NCI-H1105 treated with DMSO at 0.1 percent for 48 hours (cell line): ENCODE data around the gene PPP4R4.

Experiments
- DNase-seq: peaks from one replicate; lab custom pipeline; 2025; lab: John Stamatoyannopoulos, UW

Gene PPP4R4

DNA sequence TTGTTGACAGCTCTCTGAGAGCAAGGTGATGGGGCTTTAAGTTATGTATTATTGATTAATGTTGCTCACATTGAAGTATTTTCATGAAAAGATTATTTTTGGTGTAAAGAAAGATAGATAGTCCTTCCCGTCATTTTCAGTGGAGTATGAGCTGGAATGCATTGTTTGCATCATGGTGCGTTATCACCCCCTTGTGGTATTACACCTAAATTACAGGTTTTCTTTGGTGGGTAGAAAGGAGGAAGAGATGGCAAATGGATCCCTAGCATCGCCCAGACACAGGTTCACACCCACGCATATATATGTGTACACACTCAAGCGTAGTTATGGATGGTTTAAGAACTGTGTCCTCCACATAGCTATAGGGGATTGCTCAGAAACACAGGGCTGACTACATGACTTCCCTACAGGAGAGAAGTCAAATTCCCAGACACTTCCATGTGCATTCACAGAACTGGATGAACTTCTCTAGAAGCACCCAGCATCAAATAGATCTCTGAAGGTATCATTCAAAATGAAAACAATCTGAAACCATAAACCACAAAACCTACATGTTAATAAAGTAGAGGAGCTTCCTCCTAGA lies 133.4 kb downstream of the PPP4R4 start:
- no peak for DNase-seq

- DNase-seq = no peak
Observed at GRCh38 chr14:94309721-94310120, 135.6 kb downstream of the PPP4R4 start.

GRCh38 chr14:94310248-94310647 lies 136.1 kb downstream of the PPP4R4 start:
- no peak for DNase-seq

- DNase-seq = no peak
Observed at GRCh38 chr14:94312481-94313246, 138.5 kb downstream of the PPP4R4 start.

DNA sequence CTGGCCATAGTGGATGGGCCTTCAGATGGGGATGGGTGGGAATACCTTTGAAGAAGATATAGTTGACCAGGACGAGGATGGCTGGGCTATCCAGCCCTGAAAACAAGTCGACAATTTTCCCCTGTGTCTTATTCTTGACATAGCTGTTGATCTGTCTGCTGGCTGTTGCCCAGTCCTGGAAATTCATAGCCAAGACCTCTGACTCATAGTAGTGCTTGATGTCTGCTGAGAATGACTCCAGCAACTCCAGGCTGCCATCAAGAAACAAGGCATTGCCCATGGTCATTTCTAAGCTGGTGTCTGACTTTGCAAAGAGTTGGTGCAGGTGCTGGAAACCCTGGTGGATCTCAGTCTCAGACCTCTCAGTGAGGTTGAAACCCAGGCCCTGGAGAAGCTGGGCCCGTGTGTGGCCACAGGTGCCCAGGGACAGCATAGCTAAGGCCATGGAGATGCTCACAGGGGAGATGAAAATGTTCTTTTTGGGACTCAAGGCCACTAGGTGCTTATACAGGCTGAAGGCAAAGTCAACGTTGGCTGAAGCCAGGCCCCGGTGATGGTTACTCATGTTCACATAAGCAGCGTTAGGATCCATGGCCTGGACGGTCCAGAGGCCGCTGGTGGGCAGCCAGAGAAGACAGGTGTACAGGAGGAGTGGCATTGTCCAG lies 140.0 kb downstream of the PPP4R4 start:
- DNase-seq = no peak

DNA sequence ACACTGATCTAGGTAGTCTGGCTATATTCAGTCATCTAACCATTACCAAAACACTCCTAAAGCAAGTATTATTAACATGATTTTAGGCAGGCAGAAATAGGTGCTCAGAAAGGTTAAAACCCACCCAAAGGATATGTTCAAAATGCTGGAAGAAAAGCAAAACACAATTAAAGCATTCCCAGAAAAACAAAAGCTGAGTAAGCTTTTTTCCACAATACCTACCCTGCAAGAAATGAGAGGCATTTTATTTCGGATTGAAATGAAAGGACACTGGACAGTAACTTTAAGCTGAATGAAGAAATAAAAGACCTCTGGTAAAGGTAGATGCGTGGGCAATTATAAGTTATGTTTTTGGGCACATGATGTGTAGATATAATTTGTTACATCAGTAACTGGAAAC lies 140.8 kb downstream of the PPP4R4 start:
- no peak for DNase-seq

DNA sequence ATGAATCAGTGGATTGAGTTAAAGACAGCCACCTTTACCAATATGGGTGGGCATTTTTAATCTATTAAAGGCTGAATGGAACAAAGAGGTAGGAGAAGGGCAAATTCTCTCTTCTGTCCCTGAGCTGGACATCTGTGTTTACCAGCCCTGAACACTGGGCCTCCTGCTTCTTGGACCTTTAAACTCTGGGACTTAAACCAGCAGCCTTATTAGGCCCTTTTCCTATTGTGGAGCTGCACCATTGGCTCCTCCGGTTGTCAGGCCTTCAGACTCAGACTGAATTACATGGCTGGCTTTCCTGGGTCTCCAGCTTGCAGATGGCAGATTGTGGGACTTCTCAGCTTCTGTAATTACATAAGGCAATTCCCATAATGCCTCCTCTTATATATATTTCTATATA lies 142.6 kb downstream of the PPP4R4 start:
- no peak for DNase-seq

GRCh38 chr14:94317259-94317658 lies 143.1 kb downstream of the PPP4R4 start:
- DNase-seq = no peak

GRCh38 chr14:94320243-94320642 lies 146.1 kb downstream of the PPP4R4 start:
- DNase-seq = no peak

DNA sequence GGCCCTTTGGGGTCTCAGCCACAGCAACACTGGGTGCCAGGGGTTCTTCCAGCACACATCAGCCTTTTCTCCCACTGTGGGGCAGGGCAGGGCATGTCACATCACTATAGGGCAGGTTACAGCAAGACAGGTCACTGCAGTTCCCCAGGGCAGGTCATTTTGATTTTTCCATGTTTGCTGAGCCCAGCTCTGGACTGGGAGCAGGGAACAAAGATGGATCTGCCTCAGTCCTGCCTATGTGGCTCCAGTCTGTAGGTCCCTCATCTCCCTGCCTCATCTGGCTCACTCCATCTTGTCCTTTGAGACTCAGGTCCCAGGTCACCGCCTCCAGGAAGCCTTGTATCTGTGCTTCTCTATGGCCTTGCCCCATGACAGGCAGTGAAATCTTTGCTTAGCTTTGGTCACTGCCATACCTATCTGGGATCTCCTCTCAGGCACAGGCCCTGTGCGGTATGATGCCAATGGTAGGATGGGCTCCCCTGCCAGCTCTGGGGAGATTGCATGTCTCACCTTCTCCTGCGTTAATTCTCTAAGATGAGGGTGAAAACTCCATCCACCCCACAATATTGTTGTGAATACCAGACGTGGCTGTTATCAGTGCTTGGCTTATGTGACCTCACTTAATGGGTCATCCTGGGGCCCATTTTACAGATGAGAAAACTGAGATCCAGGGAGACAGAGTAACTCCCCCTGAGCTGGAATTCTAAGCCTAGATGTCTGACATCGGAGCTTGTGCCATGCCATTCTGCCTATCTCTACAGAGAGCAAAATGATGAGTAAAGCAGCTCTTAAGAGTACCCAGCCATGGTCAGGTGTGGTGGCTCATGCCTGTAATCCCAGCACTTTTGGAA lies 147.5 kb downstream of the PPP4R4 start:
- DNase-seq = no peak

- no peak for DNase-seq
Observed at GRCh38 chr14:94322648-94323570, 148.8 kb downstream of the PPP4R4 start, which contains the start of gene SERPINA6. TSS of gene SERPINA6 (minus strand) at chr14:94323336. CDS start at chr14:94314648, 8,688 bp downstream.

DNA sequence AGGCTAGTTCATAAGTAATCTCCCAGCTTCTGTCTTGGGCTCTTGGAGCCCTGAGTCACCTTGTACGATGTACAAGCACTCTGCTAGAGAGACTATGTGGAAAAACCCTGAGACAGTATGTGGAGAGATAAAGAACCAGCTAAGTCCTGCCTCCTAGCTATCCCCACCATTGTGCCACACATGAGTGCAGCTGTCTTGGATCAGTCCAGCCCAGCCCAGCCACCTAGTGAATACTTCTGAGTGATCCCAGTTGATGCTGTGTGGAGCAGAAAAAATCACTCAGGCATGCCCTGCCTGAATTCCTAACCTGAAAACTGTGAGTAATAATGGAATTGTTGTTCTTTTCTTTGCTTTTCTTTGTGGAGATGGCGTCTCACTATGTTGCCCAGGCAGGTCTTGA lies 154.1 kb downstream of the PPP4R4 start:
- DNase-seq = no peak
